ENCODE results near the gene DUSP28.

Gene DUSP28

GRCh38 chr2:240596080-240596460 lies 35.9 kb downstream of the DUSP28 start:
- TF ChIP-seq GATA1 (IDR thresholded peaks at IDR 0.05; ENCODE audit: low read depth, low read length) (no peak), POLR2A (IDR thresholded peaks at IDR 0.05; ENCODE audit: low read length) (no peak)
- DNase-seq, result no peak

- no peak for TF ChIP-seq GATA1 (IDR thresholded peaks at IDR 0.05; ENCODE audit: low read depth, low read length)
- TF ChIP-seq POLR2A (IDR thresholded peaks at IDR 0.05; ENCODE audit: low read length), result no peak
These were observed 36.4 kb downstream of the DUSP28 start for GRCh38 chr2:240596491-240596931.

GRCh38 chr2:240597054-240597418 lies 36.9 kb downstream of the DUSP28 start:
- no peak for DNase-seq
- TF ChIP-seq GATA1 (IDR thresholded peaks at IDR 0.05; ENCODE audit: low read depth, low read length) (no peak), POLR2A (IDR thresholded peaks at IDR 0.05; ENCODE audit: low read length) (no peak)

More at GRCh38 chr2:240596491-240596931, 36.4 kb downstream of the DUSP28 start:
- DNase-seq, result no peak

- TF ChIP-seq POLR2A (IDR thresholded peaks at IDR 0.05; ENCODE audit: low read length), result no peak
- no peak for TF ChIP-seq GATA1 (IDR thresholded peaks at IDR 0.05; ENCODE audit: low read depth, low read length)
- DNase-seq, result no peak
These were observed 37.4 kb downstream of the DUSP28 start for GRCh38 chr2:240597419-240598181.

GRCh38 chr2:240598311-240598911 lies 38.3 kb downstream of the DUSP28 start:
- TF ChIP-seq GATA1 (IDR thresholded peaks at IDR 0.05; ENCODE audit: low read depth, low read length) (no peak), POLR2A (IDR thresholded peaks at IDR 0.05; ENCODE audit: low read length) (no peak)
- no peak for DNase-seq

GRCh38 chr2:240599141-240599583 lies 39.0 kb downstream of the DUSP28 start:
- no peak for DNase-seq
- TF ChIP-seq GATA1 (IDR thresholded peaks at IDR 0.05; ENCODE audit: low read depth, low read length), result no peak
- TF ChIP-seq POLR2A (IDR thresholded peaks at IDR 0.05; ENCODE audit: low read length), result no peak

- DNase-seq, result no peak
- TF ChIP-seq POLR2A (IDR thresholded peaks at IDR 0.05; ENCODE audit: low read length) (no peak), GATA1 (IDR thresholded peaks at IDR 0.05; ENCODE audit: low read depth, low read length) (no peak)
These were observed 40.3 kb downstream of the DUSP28 start for GRCh38 chr2:240600451-240600961.

GRCh38 chr2:240601061-240601830 lies 41.1 kb downstream of the DUSP28 start:
- no peak for DNase-seq
- TF ChIP-seq GATA1 (IDR thresholded peaks at IDR 0.05; ENCODE audit: low read depth, low read length) (no peak), POLR2A (IDR thresholded peaks at IDR 0.05; ENCODE audit: low read length) (no peak)

- DNase-seq, result no peak
- TF ChIP-seq GATA1 (IDR thresholded peaks at IDR 0.05; ENCODE audit: low read depth, low read length) (no peak), POLR2A (IDR thresholded peaks at IDR 0.05; ENCODE audit: low read length) (no peak)
These were observed 41.6 kb downstream of the DUSP28 start for GRCh38 chr2:240601831-240602160.

- TF ChIP-seq GATA1 (IDR thresholded peaks at IDR 0.05; ENCODE audit: low read depth, low read length) (no peak), POLR2A (IDR thresholded peaks at IDR 0.05; ENCODE audit: low read length) (no peak)
- DNase-seq, result no peak
These were observed 42.3 kb downstream of the DUSP28 start for GRCh38 chr2:240602266-240603050.

GRCh38 chr2:240603081-240603835 lies 43.1 kb downstream of the DUSP28 start:
- TF ChIP-seq POLR2A (IDR thresholded peaks at IDR 0.05; ENCODE audit: low read length) (no peak), GATA1 (IDR thresholded peaks at IDR 0.05; ENCODE audit: low read depth, low read length) (no peak)
- no peak for DNase-seq

GRCh38 chr2:240603846-240604245 lies 43.7 kb downstream of the DUSP28 start:
- TF ChIP-seq GATA1 (IDR thresholded peaks at IDR 0.05; ENCODE audit: low read depth, low read length) (no peak), POLR2A (IDR thresholded peaks at IDR 0.05; ENCODE audit: low read length) (no peak)
- DNase-seq, result no peak

Data from erythroblast (primary cell).